CD4-positive, alpha-beta memory T cell (primary cell): ENCODE measurements around the gene ALG12. TPM values are rescaled to one million over a fixed set of nuclear protein-coding genes. Genes with fewer than 3 reads are reported as not detected.

Experiments used
- CTCF ChIA-PET: fragments of 350-600 bp; sonication (Branson Sonifier 250); formaldehyde crosslinking; loops from one replicate; lab custom pipeline; 2021; ENCODE audit warnings: inconsistent platforms; ENCODE audit not compliant: partially characterized antibody; lab: Charles Lee
- POLR2A ChIA-PET: fragments of 350-600 bp; sonication (Branson Sonifier 250); formaldehyde crosslinking; loops from one replicate; lab custom pipeline; 2021; ENCODE audit not compliant: partially characterized antibody; lab: Charles Lee
- DNase-seq, 5 donors: peaks; one replicate each; pipeline versions ENCODE4 v3.0.0 to v3.0.0-alpha.2; 2020 to 2022; ENCODE audit warnings: mixed read lengths in 1 of 5
- H3K27ac ChIP-seq: one replicate; pipeline ENCODE4 v1.7.0; 2013; ENCODE audit warnings: low read depth, low read length
- H3K27me3 ChIP-seq: 2 replicates; pipeline ENCODE4 v1.7.0; 2013; ENCODE audit warnings: mild to moderate bottlenecking, low read length, moderate library complexity; ENCODE audit not compliant: insufficient read depth
- H3K36me3 ChIP-seq: 2 replicates; pipeline ENCODE4 v1.7.0; 2013; ENCODE audit warnings: mild to moderate bottlenecking, low read length, moderate library complexity; ENCODE audit not compliant: insufficient read depth
- H3K4me1 ChIP-seq: 2 replicates; pipeline ENCODE4 v1.7.0; 2013; ENCODE audit warnings: mild to moderate bottlenecking, low read length, moderate library complexity; ENCODE audit not compliant: insufficient read depth
- H3K4me3 ChIP-seq, 2 donors: one replicate each; pipeline ENCODE4 v1.7.0; 2013; ENCODE audit warnings: low read length in 2 of 2, mild to moderate bottlenecking in 1 of 2
- H3K9me3 ChIP-seq, 2 donors: one replicate each; pipeline ENCODE4 v1.7.0; 2013; ENCODE audit warnings: low read length in 2 of 2, control low read depth in 1 of 2; ENCODE audit not compliant: control insufficient read depth in 1 of 2
- H3K27ac Mint-ChIP-seq, 7 donors: one replicate each; pipeline ENCODE4 v1.8.0; 2020 to 2021; ENCODE audit warnings: mixed read lengths in 7 of 7, mild to moderate bottlenecking in 6 of 7, inconsistent platforms in 3 of 7, moderate library complexity in 3 of 7
- H3K27me3 Mint-ChIP-seq, 2 donors: one replicate each; pipeline ENCODE4 v1.8.0; 2020 to 2021; ENCODE audit warnings: mixed read lengths in 2 of 2
- H3K36me3 Mint-ChIP-seq, 2 donors: one replicate each; pipeline ENCODE4 v1.8.0; 2020 to 2021; ENCODE audit warnings: mixed read lengths in 2 of 2, inconsistent platforms in 1 of 2, mild to moderate bottlenecking in 1 of 2
- H3K4me1 Mint-ChIP-seq, 4 donors: one replicate each; pipeline ENCODE4 v1.8.0; 2020 to 2021; ENCODE audit warnings: mixed read lengths in 4 of 4, mild to moderate bottlenecking in 1 of 4
- H3K4me3 Mint-ChIP-seq, 8 donors: one replicate each; pipeline ENCODE4 v1.8.0; 2020 to 2021; ENCODE audit warnings: mixed read lengths in 8 of 8, mild to moderate bottlenecking in 7 of 8, moderate library complexity in 6 of 8, inconsistent platforms in 3 of 8
- H3K9me3 Mint-ChIP-seq, 8 donors: one replicate each; pipeline ENCODE4 v1.8.0; 2020 to 2021; ENCODE audit warnings: mixed read lengths in 8 of 8, mild to moderate bottlenecking in 5 of 8, inconsistent platforms in 3 of 8, moderate library complexity in 1 of 8
- intact Hi-C: fragments of 100-400 bp; cut with micrococcal nuclease; formaldehyde crosslinking; loops from one replicate; pipeline ENCODE4 v1.15.1; 2023
- polyA plus RNA-seq, 2 donors: library from polyadenylated mRNA; unstranded; fragments of 300-500 nt; fragmentation: Illumina TruSeq; gene quantifications; one replicate each; pipeline ENCODE4 v1.2.3, GENCODE V29; 2021
- total RNA-seq, 2 experiments: library from RNA; stranded (reverse); gene quantifications; one replicate each; pipeline ENCODE4 v1.2.3, GENCODE V29; 2021

Gene ALG12
- total and polyA plus RNA-seq, 4 experiments from 2014 or later: 16.9 to 27.2 (median 19.3) TPM

DNA sequence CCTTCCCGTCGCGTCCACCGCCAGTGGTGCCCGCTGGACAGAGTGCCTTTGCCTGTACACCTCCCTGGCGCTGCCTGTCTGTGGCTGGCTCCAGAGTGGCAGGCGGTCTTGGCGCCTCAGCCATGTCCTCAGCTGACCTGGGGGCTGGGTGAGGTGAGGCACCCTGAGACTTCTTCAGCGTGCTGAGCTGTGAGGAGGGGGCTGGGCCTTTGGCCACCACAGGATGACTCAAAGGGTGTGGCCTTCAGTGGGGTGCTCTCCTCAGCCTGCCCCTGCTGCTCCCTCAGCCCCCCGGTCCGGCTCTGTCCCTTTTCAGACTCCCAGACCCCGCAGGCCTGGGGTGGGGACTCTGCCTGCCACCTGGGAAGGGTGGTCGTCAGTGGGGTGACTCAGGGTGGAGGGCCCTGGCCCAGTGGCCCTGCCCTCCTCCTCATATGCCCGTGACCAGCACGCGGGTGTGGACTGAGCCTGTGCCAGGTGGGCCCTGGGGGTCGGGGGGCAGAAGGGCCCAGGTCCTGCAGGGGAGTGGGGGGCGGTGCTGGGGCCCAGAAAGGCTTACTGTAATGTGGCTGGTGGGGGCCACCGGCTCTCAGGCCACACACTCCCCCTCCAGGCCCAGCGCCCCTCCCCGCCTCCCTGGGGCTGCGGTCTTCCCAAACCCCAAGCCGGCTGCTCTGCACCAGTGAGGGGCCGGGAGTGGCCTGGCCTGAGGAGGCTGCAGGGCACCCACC is 16.1 kb upstream of the ALG12 start:
- H3K4me3 Mint-ChIP-seq: peak overlapping the region in 4 of 8 donors; percentile 27 to 72 (median 45)
- peak overlapping the region in 6 of 7 donors; percentile 17 to 96 (median 79) for H3K27ac Mint-ChIP-seq
- no peaks in the 10 kb centered on the region for H3K27me3 Mint-ChIP-seq
- peaks cover 0 to 3% of the 10 kb centered on the region in 2 donors for H3K36me3 Mint-ChIP-seq
- DNase-seq: peak in 4 of 5 donors; percentile 33 to 78 (median 46)
- H3K9me3 Mint-ChIP-seq: no peaks in the 10 kb centered on the region
- ChIA-PET CTCF (interaction anchor here (4.6 kb wide), 1 partner anchor 96 kb away, joined by 56 read pairs; no protein-coding TSS in a partner anchor), POLR2A (interaction anchor here (1.3 to 5.2 kb wide), 2 partner anchors 10 to 27 kb away, joined by 3 to 54 read pairs; partner anchors contain the start of gene PIM3)
- Histone ChIP-seq H3K4me1 (peaks cover 58% of the 10 kb centered on the region), H3K36me3 (no peaks in the 10 kb centered on the region), H3K27me3 (no peaks in the 10 kb centered on the region), H3K9me3 (no peaks in the 10 kb centered on the region), H3K27ac (peak overlapping the region; percentile 88), H3K4me3 (peak overlapping the region in 1 of 2 donors; percentile 18)
- intact Hi-C loops: loop anchor here (10.0 kb wide), 1 partner anchor 250 kb away; the partner anchor contains the start of gene TRABD
- H3K4me1 Mint-ChIP-seq: peaks cover 14 to 50% (median 27%) of the 10 kb centered on the region in 4 donors

DNA sequence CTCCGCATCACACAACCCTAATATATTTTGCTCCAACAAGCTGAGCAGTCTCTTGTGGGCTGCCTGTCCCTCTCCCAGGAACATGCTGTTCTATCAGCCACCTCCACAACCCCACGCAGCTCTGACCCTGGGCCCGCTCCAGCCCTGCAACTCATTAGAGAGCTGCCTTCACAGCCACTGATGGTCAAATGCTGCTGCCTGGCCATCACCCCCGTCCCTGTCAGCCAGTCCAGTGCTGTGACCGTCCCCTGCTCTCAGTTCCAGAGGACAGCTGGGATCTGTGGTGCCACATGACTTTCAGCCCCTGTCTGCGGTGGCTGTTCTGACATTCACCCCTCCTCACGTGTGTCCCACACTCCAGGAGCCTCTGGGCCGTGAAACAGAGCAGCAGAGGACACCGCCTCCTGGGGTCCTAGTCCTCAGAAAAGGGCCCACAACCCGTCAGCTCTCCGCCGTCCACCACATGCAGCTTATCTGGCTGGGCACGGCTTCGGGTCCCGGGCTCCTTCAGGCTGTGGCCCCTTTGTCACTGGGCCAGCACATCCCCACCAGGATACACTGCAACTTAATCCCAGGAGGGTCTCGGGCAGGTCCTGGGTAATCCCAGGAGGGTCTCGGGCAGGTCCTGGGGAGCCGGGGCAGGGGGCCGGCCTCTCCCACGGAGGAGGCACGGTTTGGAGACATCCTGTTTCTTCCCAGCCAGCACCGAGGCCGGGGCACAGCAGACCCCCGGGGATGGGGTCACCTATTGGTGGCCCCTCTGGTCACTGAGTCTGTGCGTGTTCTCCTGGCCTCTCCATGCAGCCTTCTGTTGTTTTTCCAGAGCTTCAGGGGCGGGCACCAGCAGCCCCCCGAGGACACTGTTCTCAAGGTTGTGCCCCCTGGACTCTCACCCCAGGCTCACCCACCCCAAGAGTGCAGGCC is 15.3 kb upstream of the ALG12 start:
- POLR2A ChIA-PET: interaction anchor here (1.2 to 5.2 kb wide), 3 partner anchors 11 to 97 kb away, joined by 3 to 54 read pairs (median 3); partner anchors contain the start of gene PIM3
- no peak for DNase-seq
- Mint-ChIP-seq H3K4me3 (peak overlapping the region; percentile 15 to 81 (median 58)), H3K36me3 (peaks cover 0 to 3% of the 10 kb centered on the region in 2 donors), H3K27ac (peak overlapping the region; percentile 89 to 96 (median 92)), H3K9me3 (no peaks in the 10 kb centered on the region), H3K4me1 (peaks cover 14 to 47% (median 27%) of the 10 kb centered on the region in 4 donors), H3K27me3 (no peaks in the 10 kb centered on the region)
- no peaks in the 10 kb centered on the region for H3K27me3 ChIP-seq
- H3K27ac ChIP-seq: peak overlapping the region; percentile 88
- no peaks in the 10 kb centered on the region for H3K9me3 ChIP-seq
- no peak overlapping the region for H3K4me3 ChIP-seq
- peaks cover 58% of the 10 kb centered on the region for H3K4me1 ChIP-seq
- H3K36me3 ChIP-seq: no peaks in the 10 kb centered on the region
- CTCF ChIA-PET: interaction anchor here (1.1 to 4.6 kb wide), 4 partner anchors 45 to 97 kb away, joined by 3 to 56 read pairs (median 5); no protein-coding TSS in a partner anchor
- intact Hi-C loops: loop anchor here (10.0 kb wide), 1 partner anchor 251 kb away; the partner anchor contains the start of gene TRABD

DNA sequence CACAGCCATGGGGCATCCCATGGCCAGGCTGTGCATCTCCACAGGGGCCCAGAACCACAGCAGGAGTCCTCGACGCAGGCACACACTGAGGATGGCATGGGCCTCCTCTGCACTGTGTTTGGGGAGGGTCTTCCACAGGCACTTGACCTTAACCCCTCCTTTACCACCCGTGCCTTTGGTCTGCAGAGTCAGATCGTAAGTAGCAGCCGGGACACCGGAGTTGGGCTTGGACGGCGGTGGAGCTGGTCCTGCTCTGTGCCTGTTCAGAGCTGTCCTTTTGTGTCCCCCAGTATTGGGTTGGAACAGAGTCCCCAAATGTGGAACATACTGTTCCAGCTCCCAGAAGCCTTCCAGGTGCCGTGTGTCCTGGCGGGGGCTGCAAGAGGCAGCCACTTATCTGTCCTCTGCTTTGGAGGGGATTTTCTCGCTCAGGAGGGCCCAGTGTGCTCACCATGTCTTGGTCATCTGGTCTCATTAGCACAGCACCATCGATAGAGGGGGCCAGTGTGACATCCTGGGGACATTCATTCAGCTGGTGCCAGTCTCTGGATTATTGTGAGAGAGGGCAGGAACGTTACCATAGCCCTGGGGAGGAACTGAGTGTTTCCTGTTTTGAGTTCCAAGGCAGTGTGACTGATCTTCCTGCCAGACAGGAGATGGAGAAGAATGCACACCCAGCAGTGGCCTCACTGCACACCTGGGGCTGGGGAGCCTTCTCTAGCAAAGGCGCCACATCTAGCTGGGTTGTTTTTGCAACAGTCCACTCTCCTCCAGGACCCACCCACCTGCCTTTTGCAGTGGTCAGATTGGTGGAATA is 12.6 kb upstream of the ALG12 start:
- CTCF ChIA-PET: interaction anchor here (0.7 to 4.6 kb wide), 13 partner anchors 16 to 164 kb away, joined by 3 to 56 read pairs (median 6); no protein-coding TSS in a partner anchor

DNA sequence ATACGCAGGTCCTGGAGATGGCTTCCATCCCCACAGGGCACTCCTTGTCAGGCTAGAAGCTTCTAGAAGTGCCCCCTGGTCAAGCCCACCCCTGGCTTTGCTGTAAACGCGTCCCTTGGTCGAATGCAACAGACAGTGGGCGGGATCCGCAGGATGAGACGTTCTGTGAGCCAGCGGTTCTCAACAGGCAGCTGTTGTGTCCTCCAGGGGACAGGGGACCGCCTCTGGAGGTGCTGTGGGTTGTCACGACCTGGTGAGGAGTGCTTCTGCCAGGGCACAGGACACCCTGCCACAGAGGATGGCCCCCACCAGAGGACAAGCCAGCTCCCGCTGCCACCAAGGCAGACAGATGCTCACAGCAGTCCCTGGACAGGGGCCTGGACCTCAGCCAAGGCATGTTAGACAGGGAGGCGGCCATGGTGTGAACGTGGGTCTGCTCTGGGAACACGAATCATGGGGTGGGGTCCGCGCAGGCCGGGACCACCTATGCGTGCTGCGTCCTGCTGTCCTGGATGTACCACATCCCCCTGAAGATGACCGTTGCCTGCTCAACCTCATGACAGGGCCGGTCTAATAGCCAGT is 11.8 kb upstream of the ALG12 start:
- Mint-ChIP-seq H3K4me3 (peak overlapping the region in 4 of 8 donors; percentile 17 to 69 (median 28)), H3K27me3 (no peaks in the 10 kb centered on the region), H3K9me3 (no peaks in the 10 kb centered on the region), H3K4me1 (peaks cover 27 to 57% (median 38%) of the 10 kb centered on the region in 4 donors), H3K36me3 (peaks cover 0 to 9% of the 10 kb centered on the region in 2 donors), H3K27ac (peak overlapping the region in 5 of 7 donors; percentile 24 to 91 (median 76))
- Histone ChIP-seq H3K27me3 (no peaks in the 10 kb centered on the region), H3K36me3 (no peaks in the 10 kb centered on the region), H3K27ac (peak overlapping the region; percentile 36), H3K4me3 (no peak overlapping the region), H3K4me1 (peaks cover 58% of the 10 kb centered on the region), H3K9me3 (no peaks in the 10 kb centered on the region)
- ChIA-PET POLR2A (interaction anchor here (0.9 to 5.2 kb wide), 6 partner anchors 12 to 100 kb away, joined by 3 to 54 read pairs (median 8); partner anchors contain the start of genes ALG12, CRELD2 and PIM3), CTCF (interaction anchor here (1.0 to 4.6 kb wide), 10 partner anchors 10 to 163 kb away, joined by 3 to 56 read pairs (median 6); no protein-coding TSS in a partner anchor)
- intact Hi-C loops: loop anchor here (1.0 to 10.0 kb wide), 3 partner anchors 63 to 279 kb away; partner anchors contain the start of gene TRABD
- no peak for DNase-seq

More for the DNA sequence above, 12.6 kb upstream of the ALG12 start:
- H3K36me3 Mint-ChIP-seq: peaks cover 0 to 3% of the 10 kb centered on the region in 2 donors
- H3K4me1 Mint-ChIP-seq: peaks cover 20 to 50% (median 31%) of the 10 kb centered on the region in 4 donors
- intact Hi-C loops: loop anchor here (1.0 to 10.0 kb wide), 2 partner anchors 99 to 254 kb away; partner anchors contain the start of gene TRABD
- H3K36me3 ChIP-seq: no peaks in the 10 kb centered on the region
- POLR2A ChIA-PET: interaction anchor here (1.3 to 5.2 kb wide), 5 partner anchors 13 to 99 kb away, joined by 5 to 54 read pairs (median 11); partner anchors contain the start of genes ALG12, CRELD2 and PIM3
- H3K27me3 Mint-ChIP-seq: no peaks in the 10 kb centered on the region
- no peaks in the 10 kb centered on the region for H3K27me3 ChIP-seq
- no peak overlapping the region for H3K27ac ChIP-seq
- peaks cover 51% of the 10 kb centered on the region for H3K4me1 ChIP-seq
- no peaks in the 10 kb centered on the region for H3K9me3 Mint-ChIP-seq
- peak overlapping the region; percentile 54 to 93 (median 88) for H3K27ac Mint-ChIP-seq
- H3K4me3 Mint-ChIP-seq: peak overlapping the region; percentile 9 to 80 (median 58)
- H3K4me3 ChIP-seq: no peak overlapping the region
- no peaks in the 10 kb centered on the region for H3K9me3 ChIP-seq
- peak in 3 of 5 donors; percentile 30 to 45 (median 40) for DNase-seq

DNA sequence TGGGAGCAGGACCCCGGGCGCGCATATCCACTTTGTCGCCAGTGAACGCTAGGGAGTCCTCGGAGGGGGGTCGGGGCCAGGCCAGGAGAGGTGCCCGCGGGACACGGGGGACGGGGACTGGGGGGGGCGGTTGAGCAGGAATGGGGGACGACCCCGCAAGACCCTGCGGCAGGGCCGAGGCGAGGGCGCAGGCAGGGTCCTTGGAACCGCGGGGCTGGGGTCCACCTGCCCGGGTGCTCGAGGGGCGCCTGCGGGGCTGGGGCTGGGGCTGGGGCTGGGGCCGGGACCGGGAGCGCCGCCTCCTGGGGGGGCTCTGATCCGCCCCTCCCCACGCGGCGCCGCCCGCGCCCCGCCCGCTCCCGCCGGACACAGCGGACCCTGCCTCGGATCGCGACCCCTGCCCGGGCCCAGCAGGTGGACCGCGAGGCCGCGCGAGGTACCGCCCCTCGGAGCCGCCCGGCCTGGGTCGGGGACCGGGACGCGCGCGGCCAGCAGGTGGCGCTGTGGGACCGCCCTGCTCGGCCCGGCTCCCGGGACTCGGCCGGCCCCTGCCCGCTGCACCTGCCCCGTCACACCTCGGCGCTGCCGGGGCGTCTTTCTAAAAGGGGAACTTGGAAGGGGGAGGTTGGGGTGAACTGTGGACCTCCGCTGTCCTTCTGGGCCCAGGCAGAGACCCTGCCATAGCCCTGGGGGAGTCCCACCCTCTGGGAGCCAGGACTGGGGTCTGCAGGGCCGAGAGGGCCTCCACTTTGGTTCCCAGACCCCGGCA is 11.2 kb upstream of the ALG12 start:
- peak overlapping the region; percentile 36 for H3K27ac ChIP-seq
- peaks cover 27 to 58% (median 41%) of the 10 kb centered on the region in 4 donors for H3K4me1 Mint-ChIP-seq
- POLR2A ChIA-PET: interaction anchor here (0.9 to 5.2 kb wide), 4 partner anchors 32 to 101 kb away, joined by 3 to 54 read pairs (median 14); partner anchors contain the start of gene PIM3

More for the DNA sequence above, 11.2 kb upstream of the ALG12 start:
- Mint-ChIP-seq H3K36me3 (peaks cover 0 to 9% of the 10 kb centered on the region in 2 donors), H3K27me3 (no peaks in the 10 kb centered on the region), H3K4me3 (no peak overlapping the region), H3K9me3 (no peaks in the 10 kb centered on the region), H3K27ac (peak overlapping the region in 2 of 7 donors; percentile 53 to 76)
- peak in 4 of 5 donors; percentile 75 to 84 (median 76) for DNase-seq
- Histone ChIP-seq H3K27me3 (no peaks in the 10 kb centered on the region), H3K9me3 (no peaks in the 10 kb centered on the region), H3K36me3 (no peaks in the 10 kb centered on the region), H3K4me3 (no peak overlapping the region), H3K4me1 (peaks cover 56% of the 10 kb centered on the region)
- intact Hi-C loops: loop anchor here (1.0 kb wide), 2 partner anchors 64 to 280 kb away; no protein-coding TSS in a partner anchor
- CTCF ChIA-PET: interaction anchor here (1.0 to 4.6 kb wide), 7 partner anchors 9 to 162 kb away, joined by 4 to 56 read pairs (median 7); no protein-coding TSS in a partner anchor
